NOMO-1 (cell line): ENCODE results near the gene MAP3K14.

Experiments
- DNase-seq, 2 experiments: peaks; one replicate each; lab custom pipeline; 2025; ENCODE audit not compliant: unreplicated experiment in 2 of 2; lab: John Stamatoyannopoulos, UW

The MAP3K14 gene

DNA sequence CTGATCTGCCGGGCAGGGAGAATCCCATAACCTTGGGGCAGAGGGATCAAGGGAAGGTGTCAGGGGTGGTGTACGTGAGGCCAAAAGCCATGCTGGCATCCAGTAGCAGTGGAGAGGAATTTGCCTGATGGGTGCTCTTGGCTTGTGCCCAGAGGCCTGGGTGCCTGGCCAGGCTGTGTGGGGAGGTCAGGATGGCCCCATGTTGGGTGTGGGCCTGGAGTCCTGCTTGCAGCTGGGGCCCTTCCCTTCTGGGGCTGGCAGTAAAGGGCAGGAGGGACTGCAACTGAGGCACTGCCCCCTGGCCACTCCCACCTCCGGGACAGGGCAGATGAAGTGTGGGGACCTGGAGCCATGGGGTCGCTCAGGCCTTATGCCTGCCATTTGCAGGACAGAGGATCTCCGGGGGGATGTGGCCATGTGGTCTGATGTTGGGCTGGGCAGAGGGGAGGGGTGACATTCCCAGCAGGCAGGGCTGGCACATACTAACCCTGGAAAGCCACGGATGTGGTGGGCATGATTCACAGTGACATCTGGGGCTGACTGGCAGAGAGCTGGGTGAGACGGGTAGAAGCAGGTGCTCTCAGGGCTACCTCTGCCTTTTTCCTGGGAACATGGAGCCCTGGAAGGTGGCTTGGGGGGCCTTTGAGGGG lies 91.6 kb downstream of the MAP3K14 start:
- no peak for DNase-seq

DNA sequence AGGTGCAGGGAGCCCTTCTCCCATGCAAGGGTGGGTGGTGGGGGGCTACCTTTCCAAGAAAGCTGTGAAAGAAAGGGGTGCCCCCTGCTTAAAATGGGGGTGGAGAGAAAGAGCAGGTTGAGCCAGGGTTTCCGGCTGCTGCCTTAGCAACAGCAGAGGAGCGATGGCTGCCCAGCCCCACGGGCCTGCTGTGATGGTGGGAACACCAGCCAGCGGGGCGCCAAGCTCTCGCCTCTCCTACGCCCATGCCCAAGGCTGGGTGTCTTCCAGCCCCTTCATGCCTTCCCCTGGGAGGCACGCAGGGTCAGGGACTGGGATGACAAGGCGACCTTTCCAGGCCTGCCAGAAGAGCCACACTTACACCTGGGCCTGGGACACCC lies 92.2 kb downstream of the MAP3K14 start:
- DNase-seq, result no peak

DNA sequence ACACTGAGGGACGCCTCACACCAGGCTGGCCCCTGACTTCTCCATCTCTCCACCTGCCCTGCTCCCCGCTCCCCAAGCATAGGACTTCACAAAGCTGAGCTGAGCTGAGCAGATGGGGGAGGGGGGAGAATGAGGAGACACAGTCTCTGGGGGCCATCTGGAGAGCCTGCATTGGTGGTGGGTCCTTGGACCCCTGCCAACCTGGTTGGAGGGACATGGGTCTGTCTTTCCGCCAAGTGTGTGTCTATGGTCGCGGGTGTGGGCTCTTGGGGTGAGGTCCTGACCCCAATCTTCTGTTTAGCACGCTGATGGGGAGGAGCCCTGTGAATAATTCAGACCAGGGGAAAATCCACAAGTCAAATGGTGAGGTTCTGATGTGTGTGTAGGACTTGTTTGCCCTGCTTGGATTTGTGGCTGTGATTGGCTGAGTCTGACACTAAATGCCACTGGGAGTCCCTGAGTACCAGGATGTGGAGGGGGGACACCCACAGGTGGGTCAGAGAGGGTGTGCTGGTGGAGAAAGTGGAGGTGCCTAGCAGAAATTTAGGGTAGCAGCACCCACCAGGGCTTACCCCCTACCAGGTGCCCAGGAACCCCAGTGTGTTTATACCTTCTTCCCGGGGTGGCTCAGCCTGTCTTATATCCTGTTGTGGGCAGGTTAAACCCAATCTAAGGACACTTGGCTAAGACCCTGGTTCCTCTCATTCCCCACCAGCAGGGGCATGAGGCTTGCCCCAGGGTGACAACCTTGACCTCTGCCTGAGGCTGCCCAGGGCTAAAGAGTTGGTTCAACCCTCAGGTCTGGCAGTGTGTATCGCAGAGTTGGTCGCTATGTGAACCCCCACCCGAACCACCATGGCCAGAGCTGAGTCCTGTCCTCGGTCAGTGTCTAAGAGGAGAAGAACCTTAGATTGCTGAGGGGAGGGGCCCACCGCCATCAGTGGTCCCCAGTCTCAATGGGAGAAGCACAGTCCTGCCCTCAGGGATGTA lies 93.0 kb downstream of the MAP3K14 start:
- no peak for DNase-seq

DNA sequence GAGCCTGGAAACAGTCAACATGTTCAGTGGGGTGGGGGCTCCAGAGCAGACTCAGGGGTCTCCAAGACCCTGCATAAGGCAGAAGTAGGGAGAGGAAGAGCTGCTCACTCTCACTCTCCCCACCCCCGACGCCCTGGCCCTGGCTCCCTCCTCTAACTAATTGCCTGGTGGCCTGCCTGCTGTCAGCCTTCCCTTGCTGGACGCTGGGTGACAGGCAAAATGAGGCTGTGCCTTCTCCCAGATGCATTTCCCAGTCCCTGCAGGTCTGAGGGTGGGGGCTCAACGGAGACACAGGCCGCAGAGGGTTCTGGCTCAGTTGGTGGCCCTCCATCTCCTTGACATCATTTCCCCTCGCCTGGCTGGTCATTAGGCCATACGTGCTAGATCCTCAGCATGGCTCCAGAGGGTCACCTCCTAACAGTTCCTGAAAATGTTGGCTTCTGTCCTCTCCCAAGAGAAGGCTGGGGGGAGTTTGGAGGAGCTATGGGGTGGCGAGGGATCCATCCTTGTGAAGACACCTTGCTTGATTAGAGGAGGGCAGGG lies 93.8 kb downstream of the MAP3K14 start:
- DNase-seq, result no peak

DNA sequence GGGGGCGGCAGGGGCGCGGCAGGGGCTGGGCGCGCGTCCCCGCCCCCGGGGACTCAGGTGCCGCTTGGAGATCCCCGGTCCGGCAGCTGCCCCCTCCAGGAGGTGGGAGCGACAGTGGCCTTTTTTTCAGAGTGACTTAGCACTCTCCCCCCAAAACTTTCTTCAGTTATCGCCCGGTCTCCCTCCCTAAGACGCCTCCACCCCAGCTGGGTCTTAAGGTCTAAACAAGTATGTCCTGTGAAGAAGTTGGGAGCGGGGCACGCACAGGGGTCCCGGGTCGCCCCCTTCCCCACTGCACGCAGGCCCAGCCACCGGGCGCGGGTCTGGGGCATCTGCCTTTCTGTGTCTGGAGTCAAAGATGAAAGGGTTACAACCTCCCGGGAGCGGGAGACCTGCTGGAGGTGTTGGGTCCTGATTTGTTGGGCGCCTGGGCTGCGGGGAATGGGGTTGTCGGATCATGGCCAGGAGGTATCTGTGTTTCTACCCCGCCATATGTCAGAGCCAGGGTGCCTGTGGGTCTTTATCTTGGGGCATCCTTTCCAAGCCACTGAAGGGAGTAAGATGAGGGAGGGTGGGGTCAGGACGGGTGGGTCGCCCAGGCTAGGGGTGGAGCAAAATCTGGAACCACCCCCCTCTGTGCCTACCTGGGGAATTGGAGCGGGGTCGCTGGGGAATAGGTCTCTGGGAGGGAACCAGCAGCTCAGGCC lies 94.4 kb downstream of the MAP3K14 start:
- DNase-seq, result no peak

DNA sequence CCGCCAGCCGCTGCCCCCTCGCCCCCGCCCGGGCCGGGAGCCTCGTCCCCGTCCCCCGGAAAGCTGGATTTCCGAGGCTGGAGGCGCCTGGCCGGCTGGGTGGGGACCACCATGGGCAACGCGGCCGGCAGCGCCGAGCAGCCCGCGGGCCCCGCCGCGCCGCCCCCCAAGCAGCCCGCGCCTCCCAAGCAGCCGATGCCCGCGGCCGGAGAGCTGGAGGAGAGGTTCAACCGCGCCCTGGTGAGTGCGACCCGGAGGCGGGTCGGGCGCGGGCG lies 94.9 kb downstream of the MAP3K14 start:
- DNase-seq, result no peak

DNA sequence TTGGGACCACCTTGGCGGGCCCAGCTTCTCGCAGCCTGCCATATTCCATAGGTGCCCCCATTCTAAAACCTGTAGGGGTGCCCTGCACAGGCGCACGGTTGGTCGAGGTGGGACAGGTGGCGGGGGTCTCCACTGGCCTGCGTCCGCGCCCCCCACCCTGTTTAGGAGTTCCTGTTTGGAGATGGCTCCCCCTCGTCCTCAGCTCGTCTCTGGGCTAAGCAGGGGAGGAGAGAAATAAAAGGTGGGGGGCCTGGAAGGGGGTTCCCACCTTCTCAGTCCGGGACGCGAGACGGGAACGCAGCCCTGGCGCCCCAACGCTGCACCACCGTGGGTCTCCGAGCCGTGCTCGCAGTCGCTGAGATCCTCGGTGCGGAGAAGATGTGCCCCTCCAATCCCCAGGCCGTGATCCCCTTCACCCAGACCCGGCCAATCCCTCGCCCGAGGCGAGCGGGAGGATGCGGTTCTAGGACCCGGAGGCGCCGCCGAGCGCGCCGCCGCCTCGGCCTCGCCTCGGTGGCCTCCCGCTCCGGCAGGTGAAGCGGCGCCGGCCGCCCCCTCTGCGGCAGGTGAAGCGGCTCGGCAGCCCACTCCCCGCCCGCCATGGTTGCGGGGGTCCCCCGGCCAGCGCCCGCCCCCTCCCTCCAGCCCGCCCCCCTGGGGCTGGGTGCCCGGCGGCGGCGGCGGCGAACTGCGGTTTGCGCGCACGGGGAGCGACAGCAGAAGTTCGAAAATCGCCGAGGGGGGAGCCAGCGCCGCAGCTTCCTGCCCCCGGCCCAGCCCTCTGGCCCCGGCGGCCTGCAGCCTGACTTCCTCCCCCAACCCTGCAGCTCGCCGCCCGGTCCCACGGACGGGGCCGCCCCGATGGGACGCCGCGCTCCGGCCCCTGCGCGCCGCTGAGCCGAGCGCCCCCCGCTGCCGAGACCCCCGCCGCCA lies 95.5 kb downstream of the MAP3K14 start, which contains the start of gene FMNL1:
Gene FMNL1 (plus strand): TSS at position 805 of the 933 bp plus-strand sequence. CDS start 240 bp downstream, outside the sequence.
- peak; percentile 61 to 65 for DNase-seq

DNA sequence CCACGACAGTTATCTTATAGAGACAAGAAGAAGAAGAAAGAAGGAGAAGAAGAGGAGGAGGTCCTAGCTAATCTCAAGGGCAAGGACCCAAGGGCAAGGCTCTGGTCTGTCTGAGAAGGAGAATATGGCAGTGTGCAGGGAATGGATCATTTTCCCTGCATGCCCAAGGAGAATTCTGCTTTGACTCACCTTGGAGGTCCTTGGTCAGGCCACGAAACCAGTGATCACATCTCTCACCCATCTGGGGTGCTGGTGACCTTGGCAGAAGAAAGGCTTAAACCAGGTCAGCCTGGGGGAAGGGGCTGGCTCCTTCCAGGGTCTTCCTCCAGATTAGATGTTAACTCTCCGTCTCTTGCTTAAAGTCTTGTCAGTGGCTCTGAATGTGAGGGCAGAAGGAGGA lies 96.7 kb downstream of the MAP3K14 start:
- DNase-seq, result no peak

DNA sequence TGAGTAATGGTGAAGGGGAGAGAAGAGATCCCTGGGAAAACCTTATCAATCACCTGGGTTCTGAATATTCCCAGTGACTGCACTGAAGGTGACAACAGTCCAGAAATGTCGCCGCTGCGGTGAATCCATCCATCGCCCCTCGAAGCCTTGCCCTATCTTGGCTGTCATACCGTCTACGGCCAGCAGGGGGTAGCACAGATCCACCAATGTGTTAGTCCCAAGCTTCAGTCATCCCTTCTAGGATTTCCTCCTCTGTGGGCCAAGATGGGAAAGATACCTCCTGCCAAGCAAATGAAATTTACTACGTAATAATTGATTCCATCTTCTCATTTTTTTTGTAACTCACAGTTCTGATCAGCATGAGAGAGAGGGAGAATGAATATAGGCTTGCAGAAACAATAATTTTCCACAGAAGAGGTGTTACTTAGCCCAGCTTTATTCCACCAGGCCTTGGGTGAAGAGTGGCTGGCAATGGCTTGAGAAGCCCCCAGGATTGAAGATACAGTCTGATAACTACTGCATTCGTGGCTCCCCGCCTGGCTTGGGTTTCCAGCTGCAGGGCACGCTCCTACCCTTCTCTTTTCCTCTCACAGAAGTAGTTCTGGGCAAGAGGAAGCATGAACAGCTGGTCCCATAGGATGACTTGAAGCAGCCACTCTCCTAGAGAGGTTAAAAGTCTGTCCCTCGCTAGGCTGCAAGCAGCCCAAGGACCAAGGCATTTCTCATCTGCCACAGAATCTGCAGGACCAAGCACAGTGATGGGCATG lies 97.7 kb downstream of the MAP3K14 start:
- peak; percentile 52 to 62 for DNase-seq
